ENCODE measurements around the gene CES1. TPM values are rescaled to one million over a fixed set of nuclear protein-coding genes. Genes with fewer than 3 reads are reported as not detected.

CES1 gene
- total and polyA plus RNA-seq, 2 of the 8 experiments (the other 6 are each of a cell fraction or from before 2014, with no cell fraction given) = 0.91 to 1.2 TPM

GRCh38 chr16:55815320-55815719 is 17.6 kb downstream of the CES1 start (continued):
- TF ChIP-seq HDAC2 (IDR thresholded peaks at IDR 0.05; ENCODE audit: borderline replicate concordance in 1 of 2, low read depth in 2 of 2, low read length in 2 of 2) = no peak
- no peak for TF ChIP-seq CHD7 (IDR thresholded peaks at IDR 0.05; ENCODE audit: insufficient replicate concordance, low read length)
- TF ChIP-seq SUZ12 (IDR thresholded peaks at IDR 0.05; ENCODE audit: low read length) = no peak
- no peak for TF ChIP-seq TEAD4 (IDR thresholded peaks at IDR 0.05; ENCODE audit: low read depth, low read length)

Data from H1 (cell line).